PFSK-1 (cell line): ENCODE data around the gene BABAM2.

Source experiments
- FOXP2 ChIP-seq: optimal IDR thresholded peaks from 2 replicates; pipeline ENCODE3; 2011; ENCODE audit warnings: borderline replicate concordance, control low read depth, inconsistent platforms; ENCODE audit not compliant: insufficient read depth; ENCODE audit errors: extremely low read length, extremely low read depth
- POLR2AphosphoS5 ChIP-seq: IDR thresholded peaks from 2 replicates; pipeline ENCODE4 v1.6.1; 2012; ENCODE audit warnings: low read depth, mild to moderate bottlenecking, control low read depth, low read length, moderate library complexity
- SIN3A ChIP-seq: IDR thresholded peaks from 2 replicates; pipeline ENCODE4 v1.6.1; 2012; ENCODE audit warnings: mild to moderate bottlenecking, low read length, moderate library complexity, borderline replicate concordance; ENCODE audit not compliant: insufficient read depth
- TAF1 ChIP-seq: IDR thresholded peaks from 2 replicates; pipeline ENCODE4 v1.6.1; 2012; ENCODE audit warnings: low read length, control low read depth, borderline replicate concordance; ENCODE audit not compliant: insufficient read depth
- TF ChIP-seq, protein P1 (sequence below), 2 experiments: IDR thresholded peaks; 2 replicates each; pipeline versions ENCODE4 v1.6.1 to v1.8.0; 2011 to 2012; ENCODE audit warnings: low read depth in 2 of 2, low read length in 2 of 2, control low read depth in 1 of 2, inconsistent platforms in 1 of 2, mild to moderate bottlenecking in 1 of 2, moderate library complexity in 1 of 2; ENCODE audit not compliant: insufficient read depth in 1 of 2

The BABAM2 gene

DNA sequence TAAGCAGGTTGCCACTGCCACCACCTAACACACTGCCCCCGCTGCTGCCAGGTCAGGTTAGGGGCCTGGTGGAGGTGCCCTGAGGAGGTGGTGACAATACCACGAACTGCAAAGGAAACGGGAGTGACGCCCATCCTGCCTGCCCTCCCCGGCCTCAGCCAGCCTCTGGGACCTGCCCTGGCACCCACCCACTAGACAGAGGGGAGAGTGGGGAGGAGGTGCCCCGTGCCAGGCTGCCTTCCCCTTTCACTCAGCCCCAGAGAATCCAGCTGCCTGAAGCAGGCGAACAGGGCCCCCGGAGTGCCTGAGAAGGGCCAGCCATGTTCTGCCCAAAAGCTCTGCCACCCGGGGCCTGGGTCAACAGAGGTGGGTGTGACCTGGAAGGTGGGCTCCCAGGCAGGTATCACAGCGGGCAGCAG, 457.6 kb downstream of the BABAM2 start:
- no peak for TF ChIP-seq POLR2AphosphoS5
- no peak for TF ChIP-seq FOXP2
- no peak for TF ChIP-seq TAF1
- TF ChIP-seq, protein P1, sequence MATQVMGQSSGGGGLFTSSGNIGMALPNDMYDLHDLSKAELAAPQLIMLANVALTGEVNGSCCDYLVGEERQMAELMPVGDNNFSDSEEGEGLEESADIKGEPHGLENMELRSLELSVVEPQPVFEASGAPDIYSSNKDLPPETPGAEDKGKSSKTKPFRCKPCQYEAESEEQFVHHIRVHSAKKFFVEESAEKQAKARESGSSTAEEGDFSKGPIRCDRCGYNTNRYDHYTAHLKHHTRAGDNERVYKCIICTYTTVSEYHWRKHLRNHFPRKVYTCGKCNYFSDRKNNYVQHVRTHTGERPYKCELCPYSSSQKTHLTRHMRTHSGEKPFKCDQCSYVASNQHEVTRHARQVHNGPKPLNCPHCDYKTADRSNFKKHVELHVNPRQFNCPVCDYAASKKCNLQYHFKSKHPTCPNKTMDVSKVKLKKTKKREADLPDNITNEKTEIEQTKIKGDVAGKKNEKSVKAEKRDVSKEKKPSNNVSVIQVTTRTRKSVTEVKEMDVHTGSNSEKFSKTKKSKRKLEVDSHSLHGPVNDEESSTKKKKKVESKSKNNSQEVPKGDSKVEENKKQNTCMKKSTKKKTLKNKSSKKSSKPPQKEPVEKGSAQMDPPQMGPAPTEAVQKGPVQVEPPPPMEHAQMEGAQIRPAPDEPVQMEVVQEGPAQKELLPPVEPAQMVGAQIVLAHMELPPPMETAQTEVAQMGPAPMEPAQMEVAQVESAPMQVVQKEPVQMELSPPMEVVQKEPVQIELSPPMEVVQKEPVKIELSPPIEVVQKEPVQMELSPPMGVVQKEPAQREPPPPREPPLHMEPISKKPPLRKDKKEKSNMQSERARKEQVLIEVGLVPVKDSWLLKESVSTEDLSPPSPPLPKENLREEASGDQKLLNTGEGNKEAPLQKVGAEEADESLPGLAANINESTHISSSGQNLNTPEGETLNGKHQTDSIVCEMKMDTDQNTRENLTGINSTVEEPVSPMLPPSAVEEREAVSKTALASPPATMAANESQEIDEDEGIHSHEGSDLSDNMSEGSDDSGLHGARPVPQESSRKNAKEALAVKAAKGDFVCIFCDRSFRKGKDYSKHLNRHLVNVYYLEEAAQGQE (IDR thresholded peaks at IDR 0.05; ENCODE audit: insufficient read depth in 1 of 2, low read depth in 2 of 2, low read length in 2 of 2), result no peak
- no peak for TF ChIP-seq SIN3A

DNA sequence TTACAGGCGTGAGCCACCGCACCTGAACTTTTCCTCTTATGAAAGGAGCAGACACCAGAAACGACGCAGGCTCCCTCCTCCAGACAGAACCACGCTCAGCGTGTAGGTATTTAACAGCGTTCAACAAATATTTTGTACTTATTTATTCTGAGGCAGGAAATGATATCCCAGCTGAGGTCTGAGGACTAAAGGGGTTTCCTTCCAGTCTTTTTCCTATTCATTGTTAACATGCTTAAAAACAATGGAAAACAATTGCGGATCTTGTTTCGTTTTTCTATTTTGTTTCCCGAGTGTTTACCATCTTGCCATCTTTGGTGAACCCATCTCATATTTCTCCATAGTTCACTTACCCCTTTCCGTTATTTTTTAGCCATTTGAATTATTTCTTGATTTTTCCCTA, 458.4 kb downstream of the BABAM2 start:
- no peak for TF ChIP-seq SIN3A
- TF ChIP-seq POLR2AphosphoS5, result no peak
- TF ChIP-seq, protein P1 (IDR thresholded peaks at IDR 0.05; ENCODE audit: insufficient read depth in 1 of 2, low read depth in 2 of 2, low read length in 2 of 2), result no peak
- no peak for TF ChIP-seq FOXP2
- TF ChIP-seq TAF1, result no peak

DNA sequence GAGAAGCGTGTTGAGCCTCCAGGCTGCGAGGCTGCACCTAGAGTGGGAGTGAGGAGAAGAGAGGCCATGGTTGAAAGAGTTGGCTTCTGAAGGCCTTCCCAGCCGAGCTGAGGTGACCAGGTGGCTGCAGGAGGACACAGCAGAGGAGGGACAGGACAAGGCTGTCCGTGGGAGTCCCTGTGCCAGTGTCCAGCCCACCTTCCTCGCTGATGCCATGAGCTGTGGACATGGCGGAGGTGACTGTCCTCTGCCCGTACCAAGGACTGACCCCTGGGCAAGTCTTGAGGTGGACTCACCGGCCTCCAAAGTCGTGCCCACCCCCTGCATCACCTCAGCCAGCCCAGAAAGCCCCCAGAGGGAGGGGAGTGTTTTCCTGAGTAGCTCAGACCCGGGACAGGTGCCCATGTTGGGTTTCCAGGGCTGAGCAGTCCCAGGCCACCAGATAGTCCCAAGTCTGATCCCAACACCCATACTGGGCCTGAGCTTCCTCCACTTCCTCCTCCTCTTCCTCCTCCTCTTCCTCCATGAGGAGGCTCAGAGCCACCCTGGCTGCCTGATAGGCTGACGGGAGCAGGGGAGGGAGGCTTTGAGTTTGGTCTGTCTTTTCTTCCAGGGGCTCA, 459.1 kb downstream of the BABAM2 start:
- TF ChIP-seq, protein P1 (IDR thresholded peaks at IDR 0.05; ENCODE audit: insufficient read depth in 1 of 2, low read depth in 2 of 2, low read length in 2 of 2), result no peak
- TF ChIP-seq SIN3A (no peak), FOXP2 (no peak), TAF1 (no peak), POLR2AphosphoS5 (no peak)

- TF ChIP-seq FOXP2 (no peak), SIN3A (no peak)
- TF ChIP-seq, protein P1 (IDR thresholded peaks at IDR 0.05; ENCODE audit: insufficient read depth in 1 of 2, low read depth in 2 of 2, low read length in 2 of 2), result no peak
Measured at GRCh38 chr2:28350196-28350595, 459.7 kb downstream of the BABAM2 start.
